ENCODE data around the gene MYZAP.
"Not testable (repeated sequence)": the region's sequence is repeated elsewhere in the genome, so short reads cannot be mapped to it uniquely, and the experiment has no call there.

MYZAP gene

DNA sequence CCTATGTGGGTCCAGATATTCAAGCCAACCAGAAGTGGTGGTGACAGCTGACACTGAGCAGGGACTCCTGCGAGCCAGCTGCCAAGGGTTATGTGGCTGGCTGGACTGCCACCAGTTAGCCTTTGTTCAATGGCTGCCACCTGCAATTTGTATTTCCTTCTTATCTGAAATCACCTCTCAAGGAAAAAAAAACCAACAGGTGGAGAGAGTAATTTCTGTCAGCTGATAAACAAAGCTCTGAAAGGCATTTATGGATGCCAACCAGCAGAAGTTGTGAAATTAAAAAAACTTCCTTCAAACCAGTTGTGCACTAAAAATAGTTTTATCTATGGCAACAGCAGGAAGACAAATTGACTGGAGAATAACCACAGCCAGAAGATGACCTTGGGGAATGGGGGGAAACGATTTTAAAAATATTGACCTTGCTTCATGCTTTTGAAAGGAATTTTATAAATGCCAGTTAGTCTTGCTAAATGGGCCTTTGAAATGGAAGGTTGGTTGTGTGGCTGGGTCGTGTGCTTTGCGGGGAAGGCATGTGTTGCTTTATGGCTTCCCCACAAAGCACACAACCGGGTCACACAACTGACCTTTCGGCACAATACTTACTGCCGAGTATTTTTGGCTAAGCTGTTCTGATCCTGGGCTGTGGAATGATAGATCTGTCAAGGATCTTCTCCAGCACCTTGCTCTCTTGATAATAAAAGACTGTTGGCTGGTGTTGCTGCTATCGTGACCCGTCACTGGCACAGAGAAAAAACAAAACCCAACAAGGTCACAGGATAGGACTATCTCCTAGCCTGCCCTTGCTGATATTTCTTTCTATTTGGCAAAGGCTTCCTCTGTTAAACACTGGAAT, 3.5 kb downstream of the MYZAP start:
- no peak for DNase-seq

GRCh38 chr15:57596301-57596855, 4.7 kb downstream of the MYZAP start:
- no peak for DNase-seq

DNA sequence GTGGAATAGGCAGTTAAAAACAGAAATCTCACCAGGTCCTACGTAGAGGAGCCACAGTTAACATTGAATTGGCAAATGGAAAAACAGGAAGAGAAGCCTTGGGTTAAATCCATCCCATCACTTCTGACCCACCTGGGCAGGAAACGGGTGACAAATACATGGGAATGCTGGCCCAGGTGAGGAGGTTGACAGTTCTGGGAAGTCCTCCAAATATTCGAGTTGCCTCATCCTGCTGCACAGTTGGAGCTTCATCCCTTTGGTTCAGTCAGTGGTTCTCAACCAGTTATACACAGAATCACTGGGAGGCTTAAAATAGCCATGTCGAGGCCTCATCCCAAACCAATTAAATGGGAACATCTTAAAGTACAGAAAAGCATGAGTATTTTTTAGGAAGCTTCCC, 5.3 kb downstream of the MYZAP start:
- no peak for DNase-seq

- DNase-seq = no peak
Observed at GRCh38 chr15:57597431-57597830, 5.7 kb downstream of the MYZAP start.

GRCh38 chr15:57598346-57598745, 6.6 kb downstream of the MYZAP start:
- no peak for DNase-seq

DNA sequence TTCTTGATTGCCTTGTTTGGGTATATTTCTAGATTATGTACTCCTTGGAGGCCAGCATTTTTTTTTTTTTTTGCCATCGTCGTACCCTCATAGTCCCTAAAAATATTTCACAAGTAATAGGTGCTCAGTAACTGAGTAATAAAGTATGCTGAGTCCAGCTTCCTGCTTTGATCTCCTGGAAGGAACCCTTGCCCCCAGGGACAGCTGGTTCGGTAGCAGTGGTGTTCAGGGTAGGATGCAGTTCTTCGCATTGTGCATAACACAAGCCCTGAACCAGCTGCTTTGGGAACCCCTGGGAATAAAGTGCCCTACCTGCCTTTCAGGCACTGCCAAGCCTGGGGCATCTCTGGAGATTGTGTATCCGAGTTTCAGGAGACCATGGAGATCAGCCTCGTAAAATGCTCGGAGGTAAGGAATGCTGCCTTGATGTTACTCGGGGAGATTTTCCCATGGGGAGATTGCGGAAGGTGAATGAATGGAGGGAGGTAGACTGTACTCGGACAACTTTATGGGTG, 7.6 kb downstream of the MYZAP start:
- no peak for DNase-seq

- DNase-seq = no peak
Observed at GRCh38 chr15:57600197-57600596, 8.5 kb downstream of the MYZAP start.

GRCh38 chr15:57604507-57604906, 12.8 kb downstream of the MYZAP start:
- no peak for DNase-seq

GRCh38 chr15:57605491-57605890, 13.8 kb downstream of the MYZAP start:
- no peak for DNase-seq

DNA sequence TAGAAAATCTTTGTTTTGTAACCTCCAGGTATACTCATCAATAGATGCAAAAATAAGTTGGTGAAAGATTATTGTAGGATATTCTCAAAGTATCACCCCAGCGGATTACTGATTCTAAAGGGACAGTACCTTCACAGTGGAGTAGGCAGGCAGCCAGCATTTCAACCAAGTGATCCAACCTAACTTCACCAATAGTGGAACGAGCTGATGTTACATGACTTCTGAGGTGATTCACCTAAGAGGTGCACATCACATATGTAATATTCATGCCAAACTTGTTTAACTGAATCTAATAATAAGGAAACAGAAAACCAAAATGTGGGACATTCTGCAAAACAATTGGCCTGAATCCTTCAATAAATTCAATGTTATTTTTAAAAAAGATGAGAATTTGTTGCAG, 14.3 kb downstream of the MYZAP start:
- no peak for DNase-seq

DNA sequence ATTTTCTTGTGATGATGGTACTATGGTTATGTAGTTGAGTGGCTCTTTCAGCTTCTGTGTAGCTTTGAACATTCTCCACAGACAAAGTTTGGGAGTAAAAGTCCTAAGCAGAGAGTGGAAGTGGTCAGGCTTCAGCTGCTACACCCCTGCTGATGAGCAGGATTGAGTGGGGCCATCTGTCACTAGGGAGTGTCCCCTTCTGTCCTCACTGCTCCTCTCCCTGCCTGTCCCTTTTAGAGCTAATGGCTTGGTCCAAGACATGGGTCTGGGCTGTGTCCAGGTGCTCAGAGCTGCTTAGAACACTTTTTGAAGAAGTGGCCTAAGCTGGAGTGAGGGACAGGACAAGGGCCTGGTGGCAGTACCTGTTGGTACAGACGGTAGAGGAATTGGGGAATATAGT, 15.1 kb downstream of the MYZAP start:
- no peak for DNase-seq

GRCh38 chr15:57607570-57608000, 15.9 kb downstream of the MYZAP start:
- no peak for DNase-seq

- no peak for DNase-seq
Observed at GRCh38 chr15:57609805-57610529, 18.3 kb downstream of the MYZAP start.

DNA sequence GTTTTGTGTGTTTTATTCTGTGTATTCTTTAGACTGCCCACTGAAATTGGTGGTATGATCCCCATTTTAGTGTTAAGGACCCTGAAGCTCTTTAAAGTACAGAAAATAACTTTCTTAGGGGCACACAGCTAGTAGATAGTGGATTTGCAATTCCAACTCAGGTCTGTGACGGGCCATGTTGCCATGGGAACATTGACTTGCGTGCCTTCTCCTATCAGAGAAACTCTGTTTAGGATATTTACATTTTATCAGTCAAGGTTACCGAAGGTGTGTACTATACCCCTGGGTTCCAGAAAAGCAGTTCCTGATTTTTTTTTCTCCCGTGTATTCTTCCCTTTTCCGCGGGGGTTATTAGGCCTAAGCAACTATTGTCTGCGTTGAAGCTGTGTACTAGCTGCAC, 19.4 kb downstream of the MYZAP start:
- no peak for DNase-seq

DNA sequence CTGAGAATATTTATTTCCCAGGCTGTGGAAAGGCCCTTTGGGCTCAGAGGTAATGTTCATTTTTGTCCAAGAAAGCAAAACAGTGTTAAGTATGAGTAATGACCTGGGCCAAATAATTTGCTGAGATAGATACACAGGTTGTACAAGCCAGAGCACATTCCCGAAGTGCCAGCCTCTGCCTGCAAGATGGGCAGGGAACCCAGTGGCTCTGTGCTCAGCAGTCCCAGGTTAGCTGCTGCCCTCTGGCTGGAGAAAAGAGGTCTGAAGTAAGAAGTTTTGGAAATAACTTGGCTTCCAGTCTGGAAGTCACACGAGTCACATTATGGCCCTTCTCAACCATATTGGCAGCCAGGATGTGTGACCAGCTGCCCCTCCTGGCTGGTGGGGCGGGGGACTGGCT, 20.2 kb downstream of the MYZAP start:
- no peak for DNase-seq

GRCh38 chr15:57614241-57614640, 22.5 kb downstream of the MYZAP start:
- DNase-seq = no peak

DNA sequence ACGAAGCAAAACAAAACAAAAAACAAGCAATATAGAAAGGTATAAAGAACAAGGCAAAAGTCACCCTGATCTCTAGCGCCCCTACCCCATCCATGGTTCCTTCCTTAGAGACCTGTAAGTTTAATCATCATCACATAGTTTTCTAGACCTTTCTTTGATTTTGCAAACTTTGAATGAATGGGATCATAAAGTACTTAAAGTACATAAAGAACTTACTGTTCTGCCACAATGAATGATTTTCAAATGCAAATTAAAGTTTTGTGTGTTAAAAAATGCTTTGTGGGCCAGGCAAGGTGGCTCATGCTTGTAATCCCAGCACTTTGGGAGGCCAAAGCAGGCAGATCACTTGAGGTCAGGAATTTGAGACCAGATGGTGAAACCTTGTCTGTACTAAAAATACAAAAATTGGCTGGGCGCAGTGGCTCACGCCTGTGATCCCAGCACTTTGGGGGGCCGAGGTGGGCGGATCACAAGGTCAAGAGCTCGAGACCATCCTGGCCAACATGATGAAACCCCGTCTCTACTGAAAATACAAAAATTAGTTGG, 24.3 kb downstream of the MYZAP start:
- not testable (repeated sequence) for DNase-seq

GRCh38 chr15:57618325-57618724, 26.6 kb downstream of the MYZAP start:
- no peak for DNase-seq

GRCh38 chr15:57619746-57620145, 28.0 kb downstream of the MYZAP start:
- no peak for DNase-seq

GRCh38 chr15:57624730-57625129, 33.0 kb downstream of the MYZAP start:
- DNase-seq = no peak

- DNase-seq = no peak
Observed at GRCh38 chr15:57625703-57626448, 34.2 kb downstream of the MYZAP start.

DNA sequence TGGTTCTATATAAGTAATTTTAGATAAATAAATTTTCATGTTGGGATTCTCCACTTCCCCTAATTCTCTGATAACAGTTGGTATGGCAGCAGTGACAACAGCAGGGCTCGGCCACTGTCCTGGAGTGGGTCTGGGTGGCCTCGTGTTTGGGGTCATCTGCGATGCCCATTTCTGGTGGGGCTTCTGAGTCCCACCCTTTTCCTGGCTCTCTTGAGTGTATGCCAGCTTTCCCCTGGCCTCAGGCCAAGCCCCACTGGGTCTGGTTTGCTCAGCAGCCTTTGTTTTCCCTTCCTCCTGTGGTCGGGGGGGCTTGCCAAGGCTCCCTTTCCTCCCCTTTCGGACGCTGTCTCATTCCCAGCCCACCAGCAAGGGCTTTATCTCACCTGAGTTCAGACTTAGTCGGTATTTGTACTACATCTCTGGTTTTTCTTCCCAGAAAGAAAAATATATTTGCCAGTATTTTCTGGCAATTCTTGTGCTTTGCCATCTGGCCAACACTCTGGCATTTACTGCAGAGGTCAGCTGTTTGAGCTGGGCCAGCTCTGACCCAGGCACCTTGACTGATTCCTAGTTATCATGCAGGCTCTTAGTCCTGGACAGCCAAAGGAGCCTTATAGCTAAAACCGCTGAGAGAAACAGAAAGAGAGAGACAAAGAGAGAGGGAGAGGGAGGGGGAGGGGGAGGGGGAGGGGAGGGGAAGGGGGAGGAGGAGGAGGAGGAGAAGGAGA, 35.2 kb downstream of the MYZAP start:
- DNase-seq = no peak
